HCT116 (cell line): Measurements from ENCODE around the gene PTGDS. TPM values are rescaled to one million over a fixed set of nuclear protein-coding genes. Genes with fewer than 3 reads are reported as not detected.

ENCODE experiments used
- ATAC-seq: fragments of 200-7000 bp; cut with Tn5 transposase; 2 replicates; pipeline ENCODE4 v1.9.1; 2020; ENCODE audit warnings: mild to moderate bottlenecking, moderate library complexity
- BruUV-seq: library from RNA; stranded (reverse); fragments of 400-500 nt; replicated peaks from 2 replicates; lab custom pipeline; 2021; lab: Mats Ljungman, UMichigan
- CTCF ChIA-PET: fragments of 300-600 bp; sonication (Branson Sonifier 250); formaldehyde crosslinking; loops from one replicate; lab custom pipeline; 2021; ENCODE audit warnings: antibody characterized with exemption; lab: Charles Lee
- POLR2A ChIA-PET: fragments of 300-600, 350-600 bp; sonication (Branson Sonifier 250); formaldehyde crosslinking; loops from one replicate; lab custom pipeline; 2021; ENCODE audit warnings: antibody characterized with exemption; lab: Charles Lee
- RAD21 ChIA-PET, 2 experiments: fragments of 300-600 bp; sonication (Branson Sonifier 250); formaldehyde crosslinking; loops; one replicate each; lab custom pipeline; 2023; ENCODE audit warnings: low total read pairs in 2 of 2; ENCODE audit not compliant: uncharacterized antibody in 2 of 2, unreplicated experiment in 2 of 2, low non-redundant PET in 1 of 2; lab: Charles Lee
- DNase-seq: peaks from one replicate; pipeline ENCODE4 v3.0.0-alpha.2; 2010; ENCODE audit warnings: low read depth, low spot score
- H2AFZ ChIP-seq: fragments of 200-600 bp; shearing (Covaris generic), sonication (generic); 2 replicates; pipeline ENCODE4 v1.6.1; 2017; ENCODE audit warnings: low read depth, mixed run types, mixed read lengths, antibody characterized with exemption, low read length; ENCODE audit not compliant: poor library complexity, severe bottlenecking
- H3K27ac ChIP-seq: 2 replicates; pipeline ENCODE4 v1.5.1; 2012; ENCODE audit warnings: low read depth, low read length
- H3K27me3 ChIP-seq: fragments of 200-600 bp; sonication (generic); 2 replicates; pipeline ENCODE4 v1.6.1; 2016; ENCODE audit warnings: mixed run types, low read length, mixed read lengths; ENCODE audit not compliant: insufficient read depth
- H3K36me3 ChIP-seq, 2 experiments: fragments of 200-500 bp in 1 of 2; fragments of 200-600 bp in 1 of 2; sonication (Bioruptor generic) in 1 of 2; sonication (generic) in 1 of 2; 2 replicates each; pipeline versions ENCODE4 v1.5.1 to v1.6.1; 2014 to 2016; ENCODE audit warnings: low read length in 2 of 2, inconsistent platforms in 1 of 2, mixed read lengths in 1 of 2, mixed run types in 1 of 2; ENCODE audit not compliant: insufficient read depth in 2 of 2, control insufficient read depth in 1 of 2
- H3K4me1 ChIP-seq, 2 experiments: fragments of 200-600 bp in 1 of 2; sonication (generic) in 1 of 2; 2 replicates each; pipeline versions ENCODE4 v1.5.1 to v1.6.1; 2012 to 2017; ENCODE audit warnings: low read length in 2 of 2, inconsistent platforms in 1 of 2, mild to moderate bottlenecking in 1 of 2, mixed read lengths in 1 of 2, mixed run types in 1 of 2, moderate library complexity in 1 of 2; ENCODE audit not compliant: insufficient read depth in 2 of 2, control insufficient read depth in 1 of 2
- H3K4me2 ChIP-seq: fragments of 200-600 bp; sonication (generic); 2 replicates; pipeline ENCODE4 v1.6.1; 2017; ENCODE audit warnings: mixed run types, low read length, mixed read lengths
- H3K4me3 ChIP-seq, 2 experiments: fragments of 200-600 bp in 1 of 2; sonication (generic) in 1 of 2; replicated peaks in 1 of 2; 2 replicates each; pipeline ENCODE4 v1.5.1; 2011 to 2016; ENCODE audit warnings: low read length in 2 of 2, control low read depth in 1 of 2, low read depth in 1 of 2, mild to moderate bottlenecking in 1 of 2, mixed read lengths in 1 of 2, mixed run types in 1 of 2
- H3K79me2 ChIP-seq: fragments of 200-600 bp; sonication (generic); 2 replicates; pipeline ENCODE4 v1.6.1; 2017; ENCODE audit warnings: mild to moderate bottlenecking, mixed run types, low read length, moderate library complexity, mixed read lengths; ENCODE audit not compliant: insufficient read depth
- H3K9ac ChIP-seq: fragments of 200-600 bp; sonication (generic); 2 replicates; pipeline ENCODE4 v1.6.1; 2016; ENCODE audit warnings: low read length, mixed read lengths
- H3K9me2 ChIP-seq: fragments of 200-600 bp; sonication (generic), shearing (Covaris generic); 2 replicates; pipeline ENCODE4 v1.6.1; 2017; ENCODE audit warnings: mixed run types, mild to moderate bottlenecking, moderate library complexity; ENCODE audit not compliant: insufficient read depth
- H3K9me3 ChIP-seq, 2 experiments: fragments of 200-500 bp in 1 of 2; fragments of 200-600 bp in 1 of 2; sonication (Bioruptor generic) in 1 of 2; sonication (generic) in 1 of 2; 2 replicates each; pipeline ENCODE4 v1.6.1; 2014 to 2017; ENCODE audit warnings: low read length in 2 of 2, mixed read lengths in 2 of 2, inconsistent platforms in 1 of 2, low read depth in 1 of 2, mild to moderate bottlenecking in 1 of 2, mixed run types in 1 of 2, moderate library complexity in 1 of 2; ENCODE audit not compliant: control insufficient read depth in 1 of 2, insufficient read depth in 1 of 2
- H4K20me1 ChIP-seq: fragments of 200-600 bp; sonication (generic), shearing (Covaris generic); 2 replicates; pipeline ENCODE4 v1.6.1; 2017; ENCODE audit warnings: mixed run types, mild to moderate bottlenecking, moderate library complexity; ENCODE audit not compliant: insufficient read depth
- CBX3 ChIP-seq: IDR thresholded peaks from 2 replicates; pipeline ENCODE4 v1.6.1; 2012; ENCODE audit warnings: low read depth
- EGR1 ChIP-seq: IDR thresholded peaks from 2 replicates; pipeline ENCODE4 v1.6.1; 2012; ENCODE audit warnings: low read depth
- ELF1 ChIP-seq: IDR thresholded peaks from 2 replicates; pipeline ENCODE4 v1.6.1; 2012; ENCODE audit warnings: low read depth, borderline replicate concordance
- EZH2 ChIP-seq: fragments of 200-600 bp; sonication (generic); IDR thresholded peaks from 2 replicates; pipeline ENCODE4 v1.6.1; 2017; ENCODE audit warnings: antibody characterized with exemption, mixed run types
- EZH2phosphoT487 ChIP-seq: fragments of 200-600 bp; IDR thresholded peaks from 2 replicates; pipeline ENCODE4 v1.6.1; 2018; ENCODE audit warnings: antibody characterized with exemption, borderline replicate concordance
- FOSL1 ChIP-seq: IDR thresholded peaks from 2 replicates; pipeline ENCODE4 v1.6.1; 2012; ENCODE audit warnings: low read depth
- MAX ChIP-seq: IDR thresholded peaks from 2 replicates; pipeline ENCODE4 v1.6.1; 2012
- POLR2A ChIP-seq: IDR thresholded peaks from 2 replicates; pipeline ENCODE4 v1.7.0; 2011; ENCODE audit warnings: borderline replicate concordance; ENCODE audit not compliant: insufficient read depth, insufficient read length; ENCODE audit errors: extremely low read depth
- POLR2AphosphoS5 ChIP-seq: IDR thresholded peaks from 2 replicates; pipeline ENCODE4 v1.6.1; 2011; ENCODE audit warnings: mild to moderate bottlenecking, low read depth, low read length, moderate library complexity
- RAD21 ChIP-seq: IDR thresholded peaks from 2 replicates; pipeline ENCODE4 v1.6.1; 2012; ENCODE audit warnings: low read depth, mild to moderate bottlenecking
- REST ChIP-seq: IDR thresholded peaks from 2 replicates; pipeline ENCODE4 v1.6.1; 2012; ENCODE audit warnings: low read depth
- SP1 ChIP-seq: IDR thresholded peaks from 2 replicates; pipeline ENCODE4 v1.6.1; 2012; ENCODE audit warnings: low read depth
- SRF ChIP-seq: IDR thresholded peaks from 2 replicates; pipeline ENCODE4 v1.6.1; 2012; ENCODE audit warnings: low read depth
- TCF7L2 ChIP-seq: IDR thresholded peaks from 2 replicates; pipeline ENCODE4 v1.7.0; 2011; ENCODE audit warnings: borderline replicate concordance, inconsistent platforms; ENCODE audit not compliant: insufficient read depth, insufficient read length; ENCODE audit errors: extremely low read depth
- YY1 ChIP-seq: IDR thresholded peaks from 2 replicates; pipeline ENCODE4 v1.6.1; 2011; ENCODE audit warnings: low read length, low read depth, moderate library complexity, mild to moderate bottlenecking; ENCODE audit not compliant: insufficient replicate concordance; ENCODE audit errors: extremely low read depth
- ZBTB33 ChIP-seq: IDR thresholded peaks from 2 replicates; pipeline ENCODE4 v1.6.1; 2011; ENCODE audit warnings: mild to moderate bottlenecking, low read length, moderate library complexity; ENCODE audit not compliant: insufficient replicate concordance; ENCODE audit errors: extremely low read depth
- ZFX ChIP-seq: fragments of 450-650 bp; IDR thresholded peaks from 2 replicates; pipeline ENCODE4 v1.6.1; 2017
- ZNF274 ChIP-seq: fragments of 200-500 bp; sonication (Bioruptor generic); IDR thresholded peaks from 2 replicates; pipeline ENCODE4 v1.6.1; 2014; ENCODE audit warnings: mild to moderate bottlenecking, low read depth, low read length, inconsistent platforms
- intact Hi-C: fragments of 100-400 bp; cut with micrococcal nuclease; formaldehyde crosslinking; loops from 2 replicates; pipeline ENCODE4 v1.10.0; 2022
- total RNA-seq: library from RNA; stranded (reverse); gene quantifications from one replicate; pipeline ENCODE4 v1.2.1, GENCODE V29; 2021; ENCODE audit not compliant: unreplicated experiment

Gene PTGDS
- total RNA-seq, 1 experiment from 2014 or later, result 3.1 TPM

- no peaks in the 10 kb centered on the region for H3K9me3 ChIP-seq
- peaks cover 0 to 3% of the 10 kb centered on the region in 2 experiments; a peak in 2 of 4 replicates for H3K36me3 ChIP-seq
- H3K4me1 ChIP-seq, result peaks cover 29 to 57% of the 10 kb centered on the region in 2 experiments
- CTCF ChIA-PET, result interaction anchor here (0.9 to 3.4 kb wide), 20 partner anchors 10 to 157 kb away, joined by 3 to 109 read pairs (median 5); partner anchors contain the start of genes CLIC3, ENTPD2, FUT7 and NPDC1
- no peaks in the 10 kb centered on the region for H3K27me3 ChIP-seq
- no peaks in the 10 kb centered on the region for H4K20me1 ChIP-seq
- H3K4me3 ChIP-seq, result no peak overlapping the region
- no peak overlapping the region; the same call in 1 of the 2 replicates for H3K9ac ChIP-seq
- no peak for TF ChIP-seq EGR1
- no peak for TF ChIP-seq POLR2A
- TF ChIP-seq SP1, result no peak
- TF ChIP-seq CBX3, result no peak
- TF ChIP-seq SRF, result no peak
- TF ChIP-seq REST, result no peak
- TF ChIP-seq FOSL1, result no peak
- no peak for TF ChIP-seq YY1
- TF ChIP-seq EZH2, result no peak
- TF ChIP-seq EZH2phosphoT487, result no peak
- TF ChIP-seq ELF1, result no peak
- TF ChIP-seq ZBTB33, result no peak
- TF ChIP-seq MAX, result no peak
- TF ChIP-seq ZFX, result no peak
- TF ChIP-seq ZNF274, result no peak
- no peak for TF ChIP-seq POLR2AphosphoS5
- no peak for TF ChIP-seq RAD21
- TF ChIP-seq TCF7L2, result no peak
- peaks cover 19% of the 10 kb centered on the region for H3K79me2 ChIP-seq
- no peak overlapping the region for H2AFZ ChIP-seq
- H3K9me2 ChIP-seq, result no peaks in the 10 kb centered on the region
- POLR2A ChIA-PET, result interaction anchor here (0.8 to 2.1 kb wide), 5 partner anchors 18 to 294 kb away, joined by 3 to 9 read pairs (median 6); partner anchors contain the start of gene TUBB4B
- intact Hi-C loops, result loop anchor here (10.0 kb wide), 1 partner anchor 102 kb away; the partner anchor contains the start of genes AJM1 and PHPT1
- RAD21 ChIA-PET, result interaction anchor here (1.0 to 2.1 kb wide), 8 partner anchors 45 to 99 kb away, joined by 3 to 25 read pairs (median 4); partner anchors contain the start of genes PAXX (in 2 of the 2) and CLIC3 (in 1 of the 2)
- H3K27ac ChIP-seq, result peak overlapping the region; percentile 9; the same call in 1 of the 2 replicates
- no peak for DNase-seq
- peak overlapping the region; percentile 97; the same call in 1 of the 2 replicates for H3K4me2 ChIP-seq
- no TSS peak for BruUV-seq
- no peak for ATAC-seq
These were observed 30.0 kb upstream of the PTGDS start for GRCh38 chr9:136947028-136947891.
